Neural progenitor cell (in vitro differentiated cells): Measurements from ENCODE around the gene STIL.
"Not testable (repeated sequence)": the region's sequence is repeated elsewhere in the genome, so short reads cannot be mapped to it uniquely, and the experiment has no call there.

Experiments used
- EZH2phosphoT487 ChIP-seq: fragments of 200-600 bp; sonication (generic); IDR thresholded peaks from 2 replicates; pipeline ENCODE4 v1.6.1; 2017; ENCODE audit warnings: antibody characterized with exemption
- TF ChIP-seq, protein P1 (sequence below): fragments of 200-600 bp; sonication (generic); IDR thresholded peaks from 2 replicates; pipeline ENCODE4 v1.5.1; 2017; ENCODE audit warnings: antibody characterized with exemption, mild to moderate bottlenecking

DNA sequence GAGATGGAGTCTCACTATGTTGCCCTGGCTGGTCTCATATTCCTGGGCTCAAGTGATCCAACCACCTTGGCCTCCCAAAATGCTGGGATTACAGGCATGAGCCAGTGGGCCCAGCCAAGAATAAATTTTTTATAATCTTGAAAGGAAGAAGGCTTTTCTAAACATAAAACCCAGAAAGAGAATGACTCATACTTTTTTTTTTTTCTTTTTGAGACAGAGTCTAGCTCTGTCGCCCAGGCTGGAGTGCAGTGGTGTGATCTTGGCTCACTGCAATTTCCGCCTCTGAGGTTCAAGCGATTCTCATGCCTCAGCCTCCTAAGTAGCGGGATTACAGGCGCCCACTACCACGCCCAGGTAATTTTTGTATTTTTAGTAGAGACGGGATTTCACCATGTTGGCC is 38.1 kb downstream of the STIL start:
- TF ChIP-seq EZH2phosphoT487 = not testable (repeated sequence)
- TF ChIP-seq, protein P1, sequence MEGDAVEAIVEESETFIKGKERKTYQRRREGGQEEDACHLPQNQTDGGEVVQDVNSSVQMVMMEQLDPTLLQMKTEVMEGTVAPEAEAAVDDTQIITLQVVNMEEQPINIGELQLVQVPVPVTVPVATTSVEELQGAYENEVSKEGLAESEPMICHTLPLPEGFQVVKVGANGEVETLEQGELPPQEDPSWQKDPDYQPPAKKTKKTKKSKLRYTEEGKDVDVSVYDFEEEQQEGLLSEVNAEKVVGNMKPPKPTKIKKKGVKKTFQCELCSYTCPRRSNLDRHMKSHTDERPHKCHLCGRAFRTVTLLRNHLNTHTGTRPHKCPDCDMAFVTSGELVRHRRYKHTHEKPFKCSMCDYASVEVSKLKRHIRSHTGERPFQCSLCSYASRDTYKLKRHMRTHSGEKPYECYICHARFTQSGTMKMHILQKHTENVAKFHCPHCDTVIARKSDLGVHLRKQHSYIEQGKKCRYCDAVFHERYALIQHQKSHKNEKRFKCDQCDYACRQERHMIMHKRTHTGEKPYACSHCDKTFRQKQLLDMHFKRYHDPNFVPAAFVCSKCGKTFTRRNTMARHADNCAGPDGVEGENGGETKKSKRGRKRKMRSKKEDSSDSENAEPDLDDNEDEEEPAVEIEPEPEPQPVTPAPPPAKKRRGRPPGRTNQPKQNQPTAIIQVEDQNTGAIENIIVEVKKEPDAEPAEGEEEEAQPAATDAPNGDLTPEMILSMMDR = not testable (repeated sequence)
